Activated CD8-positive, alpha-beta memory T cell treated with anti-CD3 and anti-CD28 coated beads for 1 hour (primary cell): Measurements from ENCODE around the gene ERAP2.
"Not testable (repeated sequence)": the region's sequence is repeated elsewhere in the genome, so short reads cannot be mapped to it uniquely, and the experiment has no call there.

Source experiments
- DNase-seq, 2 donors: peaks; one replicate each; pipeline ENCODE4 v3.0.0-alpha.2; 2020; ENCODE audit warnings: low read depth in 1 of 2; ENCODE audit errors: extremely low read depth in 1 of 2

The ERAP2 gene

GRCh38 chr5:96876292-96876850, at the start of gene ERAP2:
Gene ERAP2 (plus strand): TSS chr5:96876500. CDS start chr5:96879686, 3,186 bp downstream.
- no peak for DNase-seq

- DNase-seq = no peak
Measured at GRCh38 chr5:96829297-96829696, 47.0 kb upstream of the ERAP2 start.

- no peak for DNase-seq
Measured at GRCh38 chr5:96834016-96834415, 42.3 kb upstream of the ERAP2 start.

- DNase-seq = no peak
Measured at GRCh38 chr5:96835791-96836191, 40.5 kb upstream of the ERAP2 start.

GRCh38 chr5:96836817-96837216, 39.5 kb upstream of the ERAP2 start:
- DNase-seq = no peak

GRCh38 chr5:96837303-96837702, 39.0 kb upstream of the ERAP2 start:
- DNase-seq = no peak

- no peak for DNase-seq
Measured at GRCh38 chr5:96838201-96839070, 37.9 kb upstream of the ERAP2 start.

GRCh38 chr5:96839071-96839592, 37.2 kb upstream of the ERAP2 start:
- DNase-seq = no peak

- DNase-seq = not testable (repeated sequence)
Measured at GRCh38 chr5:96841931-96842330, 34.4 kb upstream of the ERAP2 start.

- no peak for DNase-seq
Measured at GRCh38 chr5:96843140-96843539, 33.2 kb upstream of the ERAP2 start.

- DNase-seq = no peak
Measured at GRCh38 chr5:96844481-96844990, 31.8 kb upstream of the ERAP2 start.

GRCh38 chr5:96851312-96852062, 24.8 kb upstream of the ERAP2 start:
- DNase-seq = no peak

GRCh38 chr5:96852759-96853158, 23.5 kb upstream of the ERAP2 start:
- DNase-seq = no peak

GRCh38 chr5:96854067-96854466, 22.2 kb upstream of the ERAP2 start:
- no peak for DNase-seq

GRCh38 chr5:96855031-96855872, 21.0 kb upstream of the ERAP2 start:
- no peak for DNase-seq

GRCh38 chr5:96856371-96856770, 19.9 kb upstream of the ERAP2 start:
- no peak for DNase-seq

GRCh38 chr5:96857454-96857853, 18.8 kb upstream of the ERAP2 start:
- DNase-seq = no peak

- DNase-seq = no peak
Measured at GRCh38 chr5:96857924-96858323, 18.4 kb upstream of the ERAP2 start.

GRCh38 chr5:96859375-96859774, 16.9 kb upstream of the ERAP2 start:
- DNase-seq = no peak

GRCh38 chr5:96861076-96861475, 15.2 kb upstream of the ERAP2 start:
- DNase-seq = no peak
